ENCODE measurements around the gene ADRB1. TPM values are rescaled to one million over a fixed set of nuclear protein-coding genes. Genes with fewer than 3 reads are reported as not detected.

Gene ADRB1
- total RNA-seq, 4 donors from 2014 or later, result 3.1 to 8.0 (median 4.6) TPM; not detected in 1

DNA sequence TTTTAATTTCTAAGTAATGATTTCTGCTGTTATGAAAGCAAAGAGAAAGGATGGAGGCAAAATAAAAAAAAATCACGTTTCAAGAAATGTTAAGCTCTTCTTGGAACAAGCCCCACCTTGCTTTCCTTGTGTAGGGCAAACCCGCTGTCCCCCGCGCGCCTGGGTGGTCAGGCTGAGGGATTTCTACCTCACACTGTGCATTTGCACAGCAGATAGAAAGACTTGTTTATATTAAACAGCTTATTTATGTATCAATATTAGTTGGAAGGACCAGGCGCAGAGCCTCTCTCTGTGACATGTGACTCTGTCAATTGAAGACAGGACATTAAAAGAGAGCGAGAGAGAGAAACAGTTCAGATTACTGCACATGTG, 2.4 kb downstream of the ADRB1 start:
- no peak for DNase-seq
- no peak for TF ChIP-seq POLR2A (IDR thresholded peaks at IDR 0.05)
- TF ChIP-seq, protein P1, sequence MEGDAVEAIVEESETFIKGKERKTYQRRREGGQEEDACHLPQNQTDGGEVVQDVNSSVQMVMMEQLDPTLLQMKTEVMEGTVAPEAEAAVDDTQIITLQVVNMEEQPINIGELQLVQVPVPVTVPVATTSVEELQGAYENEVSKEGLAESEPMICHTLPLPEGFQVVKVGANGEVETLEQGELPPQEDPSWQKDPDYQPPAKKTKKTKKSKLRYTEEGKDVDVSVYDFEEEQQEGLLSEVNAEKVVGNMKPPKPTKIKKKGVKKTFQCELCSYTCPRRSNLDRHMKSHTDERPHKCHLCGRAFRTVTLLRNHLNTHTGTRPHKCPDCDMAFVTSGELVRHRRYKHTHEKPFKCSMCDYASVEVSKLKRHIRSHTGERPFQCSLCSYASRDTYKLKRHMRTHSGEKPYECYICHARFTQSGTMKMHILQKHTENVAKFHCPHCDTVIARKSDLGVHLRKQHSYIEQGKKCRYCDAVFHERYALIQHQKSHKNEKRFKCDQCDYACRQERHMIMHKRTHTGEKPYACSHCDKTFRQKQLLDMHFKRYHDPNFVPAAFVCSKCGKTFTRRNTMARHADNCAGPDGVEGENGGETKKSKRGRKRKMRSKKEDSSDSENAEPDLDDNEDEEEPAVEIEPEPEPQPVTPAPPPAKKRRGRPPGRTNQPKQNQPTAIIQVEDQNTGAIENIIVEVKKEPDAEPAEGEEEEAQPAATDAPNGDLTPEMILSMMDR (IDR thresholded peaks at IDR 0.05), result no peak
- H3K36me3 ChIP-seq, result no peaks in the 10 kb centered on the region
- peaks cover 0 to 16% (median 0%) of the 10 kb centered on the region in 4 donors for H3K4me1 ChIP-seq
- no peaks in the 10 kb centered on the region for H3K9me3 ChIP-seq
- H3K27ac ChIP-seq, result no peak overlapping the region
- peak overlapping the region in 3 of 4 donors; percentile 20 to 61 (median 41) for H3K4me3 ChIP-seq
- no peaks in the 10 kb centered on the region for H3K27me3 ChIP-seq

DNA sequence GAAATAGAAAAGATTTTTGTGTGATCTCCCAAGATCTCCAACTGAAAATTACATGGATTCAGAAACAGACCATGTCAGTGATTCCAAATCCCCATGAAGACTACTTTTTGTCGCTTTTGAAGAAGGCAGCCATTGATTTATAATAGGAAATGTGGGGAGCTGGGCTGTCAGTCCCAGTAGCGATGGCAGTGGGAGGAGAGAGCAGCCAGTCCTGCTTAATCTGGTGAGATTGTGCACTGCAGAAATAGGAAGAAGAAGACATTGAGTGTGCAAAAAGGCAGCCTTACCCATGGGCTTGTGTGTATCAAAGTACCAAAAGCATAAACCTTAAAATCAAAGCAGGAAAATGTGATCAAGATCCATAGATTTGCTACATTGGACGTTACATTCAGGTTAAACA, 4.8 kb downstream of the ADRB1 start:
- H3K27me3 ChIP-seq, result no peaks in the 10 kb centered on the region
- no peak for DNase-seq
- no peak overlapping the region for H3K4me3 ChIP-seq
- peaks cover 0 to 8% (median 0%) of the 10 kb centered on the region in 4 donors for H3K4me1 ChIP-seq
- no peak overlapping the region for H3K27ac ChIP-seq
- TF ChIP-seq POLR2A (IDR thresholded peaks at IDR 0.05), result no peak
- TF ChIP-seq, protein P1 (IDR thresholded peaks at IDR 0.05), result no peak
- no peaks in the 10 kb centered on the region for H3K36me3 ChIP-seq
- no peaks in the 10 kb centered on the region for H3K9me3 ChIP-seq

DNA sequence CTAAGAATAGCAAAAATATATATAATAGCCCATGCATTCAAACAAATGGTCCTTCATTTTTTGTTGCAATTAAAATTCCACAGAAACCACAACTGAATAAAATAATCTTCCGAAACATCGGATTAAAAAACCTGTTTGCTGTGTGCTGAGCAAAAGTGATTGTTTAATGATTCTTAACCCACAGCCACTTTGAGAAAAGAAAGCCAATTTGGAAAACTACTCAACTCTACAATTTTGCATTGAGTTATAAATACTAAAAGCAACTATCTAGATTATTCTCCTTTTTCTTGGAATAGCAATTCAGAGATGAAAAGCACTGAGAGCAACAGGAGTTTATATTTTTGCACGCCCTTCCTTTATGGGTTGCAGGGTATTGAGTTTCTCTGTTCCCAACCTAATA, 8.0 kb downstream of the ADRB1 start:
- Histone ChIP-seq H3K4me3 (no peak overlapping the region), H3K9me3 (no peaks in the 10 kb centered on the region), H3K36me3 (no peaks in the 10 kb centered on the region), H3K27me3 (no peaks in the 10 kb centered on the region), H3K4me1 (no peaks in the 10 kb centered on the region), H3K27ac (no peak overlapping the region)
- no peak for TF ChIP-seq POLR2A (IDR thresholded peaks at IDR 0.05)
- TF ChIP-seq, protein P1 (IDR thresholded peaks at IDR 0.05), result no peak
- DNase-seq, result no peak

DNA sequence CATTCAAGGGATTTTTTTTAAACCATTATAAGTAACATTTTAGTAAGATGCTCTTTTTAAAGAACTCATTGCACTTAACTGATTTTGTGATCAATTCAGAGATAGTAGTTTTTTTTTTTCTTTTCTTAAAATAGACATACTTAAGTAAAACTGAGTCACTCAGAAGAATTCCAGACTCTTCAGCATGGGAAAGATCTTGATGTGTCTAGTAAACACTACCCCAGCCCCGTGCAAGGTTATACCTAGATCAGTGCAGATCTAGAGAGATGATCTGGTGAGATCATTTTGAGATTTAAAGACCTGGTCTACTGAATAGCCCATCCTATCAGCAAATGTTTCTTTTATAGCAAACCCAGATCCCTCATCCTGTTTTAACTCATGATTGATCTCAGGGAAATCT, 8.6 kb downstream of the ADRB1 start:
- Histone ChIP-seq H3K36me3 (no peaks in the 10 kb centered on the region), H3K27me3 (no peaks in the 10 kb centered on the region), H3K4me3 (no peak overlapping the region), H3K27ac (no peak overlapping the region), H3K9me3 (no peaks in the 10 kb centered on the region), H3K4me1 (no peaks in the 10 kb centered on the region)
- no peak for DNase-seq
- no peak for TF ChIP-seq POLR2A (IDR thresholded peaks at IDR 0.05)
- TF ChIP-seq, protein P1 (IDR thresholded peaks at IDR 0.05), result no peak

DNA sequence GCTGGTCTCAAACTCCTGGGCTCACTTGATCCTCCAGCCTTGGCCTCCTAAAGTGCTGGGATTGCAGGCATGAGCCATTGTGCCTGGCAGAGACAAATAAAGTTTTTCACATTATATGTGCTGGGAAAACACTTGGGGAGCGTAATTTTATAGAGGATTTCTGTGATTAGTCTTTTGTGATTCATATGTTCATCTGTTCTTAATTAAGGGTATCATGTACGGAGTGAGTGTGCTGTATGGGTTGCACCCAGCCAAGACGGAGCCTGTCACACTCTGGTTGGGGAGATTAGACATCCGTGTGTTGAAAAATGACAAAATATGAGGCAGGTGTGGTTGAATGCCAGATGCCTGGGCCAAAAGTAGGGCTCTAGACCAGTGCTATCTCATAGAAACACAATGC, 10.3 kb downstream of the ADRB1 start:
- no peak for DNase-seq
- no peaks in the 10 kb centered on the region for H3K27me3 ChIP-seq
- H3K27ac ChIP-seq, result no peak overlapping the region
- TF ChIP-seq, protein P1 (IDR thresholded peaks at IDR 0.05), result no peak
- TF ChIP-seq POLR2A (IDR thresholded peaks at IDR 0.05), result no peak
- H3K4me1 ChIP-seq, result no peaks in the 10 kb centered on the region
- H3K9me3 ChIP-seq, result no peaks in the 10 kb centered on the region
- H3K4me3 ChIP-seq, result no peak overlapping the region
- no peaks in the 10 kb centered on the region for H3K36me3 ChIP-seq

DNA sequence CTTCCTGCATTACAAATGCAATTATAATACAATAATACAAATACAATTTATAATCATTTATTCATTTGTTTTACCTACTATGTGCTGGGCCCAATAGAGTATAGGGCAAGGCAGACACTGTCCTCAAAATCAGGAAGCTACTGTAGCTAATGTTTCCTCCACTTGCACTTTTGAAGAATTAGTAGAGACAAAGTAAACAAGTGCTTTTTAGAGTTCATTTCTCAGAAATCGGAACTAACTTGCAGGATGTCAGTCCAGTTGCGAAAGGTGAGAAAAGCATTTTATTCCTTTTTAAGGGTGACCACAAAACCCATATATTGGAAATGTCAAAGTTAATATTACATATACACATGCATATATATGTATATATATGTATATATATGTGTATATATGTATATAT, 14.2 kb downstream of the ADRB1 start:
- Histone ChIP-seq H3K9me3 (no peaks in the 10 kb centered on the region), H3K27me3 (no peaks in the 10 kb centered on the region), H3K36me3 (no peaks in the 10 kb centered on the region), H3K4me1 (no peaks in the 10 kb centered on the region), H3K4me3 (no peak overlapping the region), H3K27ac (no peak overlapping the region)
- DNase-seq, result no peak
- TF ChIP-seq, protein P1 (IDR thresholded peaks at IDR 0.05), result no peak
- no peak for TF ChIP-seq POLR2A (IDR thresholded peaks at IDR 0.05)

All from Peyer's patch (tissue), 4 donors.